IMR-90 (cell line): ENCODE results near the gene POLA2. TPM values are rescaled to one million over a fixed set of nuclear protein-coding genes. Genes with fewer than 3 reads are reported as not detected.

Experiments
- ATAC-seq: fragments of 200-7000 bp; cut with Tn5 transposase; 2 replicates; pipeline ENCODE4 v1.9.1; 2020; ENCODE audit warnings: low read depth, mild to moderate bottlenecking, moderate library complexity
- BruUV-seq: library from RNA; stranded (reverse); fragments of 400-500 nt; replicated peaks from 2 replicates; lab custom pipeline; 2021; lab: Mats Ljungman, UMichigan
- CTCF ChIA-PET: fragments of 300-600 bp; formaldehyde crosslinking; extraction: SDS; loops from one replicate; lab custom pipeline; 2021; ENCODE audit warnings: antibody characterized with exemption; lab: Yijun Ruan, JAX
- POLR2A ChIA-PET: fragments of 300-600 bp; sonication (Branson Sonifier 250); formaldehyde crosslinking; loops from one replicate; lab custom pipeline; 2022; ENCODE audit warnings: antibody characterized with exemption; ENCODE audit not compliant: unreplicated experiment; lab: Charles Lee
- DNase-seq: peaks from one replicate; pipeline ENCODE4 v3.0.0; 2013
- H2AFZ ChIP-seq: replicated peaks from 2 replicates; pipeline ENCODE3; 2013; ENCODE audit warnings: low read length, mild to moderate bottlenecking; ENCODE audit not compliant: poor library complexity
- H2AK5ac ChIP-seq: 2 replicates; pipeline ENCODE4 v1.6.1; 2013; ENCODE audit warnings: low read depth, low read length, inconsistent platforms
- H2AK9ac ChIP-seq: replicated peaks from 2 replicates; pipeline ENCODE3; 2013; ENCODE audit warnings: mild to moderate bottlenecking, low read depth, low read length, moderate library complexity; ENCODE audit not compliant: poor library complexity
- H2BK120ac ChIP-seq: 2 replicates; pipeline ENCODE4 v1.6.1; 2013; ENCODE audit warnings: low read depth, low read length, inconsistent platforms
- H2BK15ac ChIP-seq: 3 replicates; pipeline ENCODE4 v1.6.1; 2013; ENCODE audit warnings: low read depth, low read length, inconsistent platforms
- H2BK20ac ChIP-seq: 2 replicates; pipeline ENCODE4 v1.6.1; 2013; ENCODE audit warnings: low read depth, mild to moderate bottlenecking, inconsistent platforms, low read length, moderate library complexity
- H2BK5ac ChIP-seq: 2 replicates; pipeline ENCODE4 v1.6.1; 2013; ENCODE audit warnings: mild to moderate bottlenecking, low read depth, low read length, inconsistent platforms; ENCODE audit not compliant: poor library complexity, severe bottlenecking
- H3K14ac ChIP-seq: replicated peaks from 2 replicates; pipeline ENCODE4 v1.6.1; 2013; ENCODE audit warnings: low read depth, low read length, inconsistent platforms
- H3K18ac ChIP-seq: 2 replicates; pipeline ENCODE4 v1.6.1; 2013; ENCODE audit warnings: low read depth, low read length, control low read depth
- H3K23ac ChIP-seq: 2 replicates; pipeline ENCODE4 v1.6.1; 2013; ENCODE audit warnings: low read depth, low read length, inconsistent platforms
- H3K27ac ChIP-seq: 2 replicates; pipeline ENCODE4 v1.5.1; 2013; ENCODE audit warnings: mild to moderate bottlenecking, control low read depth, low read length; ENCODE audit not compliant: insufficient read depth
- H3K27me3 ChIP-seq: 2 replicates; pipeline ENCODE4 v1.6.1; 2013; ENCODE audit warnings: low read length; ENCODE audit not compliant: control insufficient read depth, insufficient read depth
- H3K36me3 ChIP-seq: 2 replicates; pipeline ENCODE4 v1.6.1; 2013; ENCODE audit warnings: low read length, mixed read lengths; ENCODE audit not compliant: control insufficient read depth, insufficient read depth
- H3K4ac ChIP-seq: 2 replicates; pipeline ENCODE4 v1.6.1; 2013; ENCODE audit warnings: low read depth, low read length, inconsistent platforms
- H3K4me1 ChIP-seq: 2 replicates; pipeline ENCODE4 v1.6.1; 2013; ENCODE audit warnings: low read length, mixed read lengths; ENCODE audit not compliant: control insufficient read depth, insufficient read depth
- H3K4me2 ChIP-seq: 2 replicates; pipeline ENCODE4 v1.6.1; 2013; ENCODE audit warnings: low read depth, mild to moderate bottlenecking, control low read depth, low read length, moderate library complexity
- H3K4me3 ChIP-seq: 2 replicates; pipeline ENCODE4 v1.5.1; 2013; ENCODE audit warnings: low read depth, mild to moderate bottlenecking, control low read depth, low read length, moderate library complexity; ENCODE audit not compliant: insufficient read depth
- H3K56ac ChIP-seq: 2 replicates; pipeline ENCODE4 v1.6.1; 2013; ENCODE audit warnings: low read length, inconsistent platforms; ENCODE audit not compliant: insufficient read depth; ENCODE audit errors: extremely low read depth
- H3K79me1 ChIP-seq, 2 experiments: 2 replicates each; pipeline ENCODE4 v1.6.1; 2013; ENCODE audit warnings: low read length in 2 of 2, inconsistent platforms in 1 of 2, low read depth in 1 of 2
- H3K9ac ChIP-seq: 2 replicates; pipeline ENCODE4 v1.6.1; 2013; ENCODE audit warnings: low read depth, low read length, control low read depth
- H3K9me1 ChIP-seq: 2 replicates; pipeline ENCODE4 v1.6.1; 2013; ENCODE audit warnings: low read length, inconsistent platforms; ENCODE audit not compliant: insufficient read depth
- H3K9me3 ChIP-seq: 2 replicates; pipeline ENCODE4 v1.6.1; 2013; ENCODE audit warnings: low read length; ENCODE audit not compliant: control insufficient read depth, insufficient read depth
- H4K20me1 ChIP-seq: 2 replicates; pipeline ENCODE4 v1.6.1; 2013; ENCODE audit warnings: low read length, inconsistent platforms; ENCODE audit not compliant: insufficient read depth
- H4K5ac ChIP-seq: 2 replicates; pipeline ENCODE4 v1.6.1; 2013; ENCODE audit warnings: mild to moderate bottlenecking, low read depth, low read length, control low read depth
- H4K8ac ChIP-seq, 2 experiments: 2 replicates each; pipeline ENCODE4 v1.6.1; 2013; ENCODE audit warnings: low read depth in 2 of 2, low read length in 2 of 2, control low read depth in 1 of 2, inconsistent platforms in 1 of 2
- H4K91ac ChIP-seq: 2 replicates; pipeline ENCODE4 v1.6.1; 2013; ENCODE audit warnings: low read depth, low read length, inconsistent platforms; ENCODE audit not compliant: insufficient read depth
- CHD1 ChIP-seq: IDR thresholded peaks from 2 replicates; pipeline ENCODE4 v1.6.1; 2012; ENCODE audit warnings: low read depth, low read length, improper control_type of control experiment
- CTCF ChIP-seq: conservative IDR thresholded peaks from 2 replicates; pipeline ENCODE4 v1.5.1; 2012; ENCODE audit warnings: mild to moderate bottlenecking, low read depth, low read length, improper control_type of control experiment
- ELK1 ChIP-seq: fragments of 150-350 bp; IDR thresholded peaks from 2 replicates; pipeline ENCODE4 v1.6.1; 2016; ENCODE audit warnings: low read depth, mild to moderate bottlenecking, low read length, moderate library complexity, borderline replicate concordance
- MAZ ChIP-seq: IDR thresholded peaks from 2 replicates; pipeline ENCODE4 v1.6.1; 2012; ENCODE audit warnings: low read depth, mild to moderate bottlenecking, low read length, improper control_type of control experiment, moderate library complexity, borderline replicate concordance
- NFE2L2 ChIP-seq: fragments of 150-350 bp; IDR thresholded peaks from 2 replicates; pipeline ENCODE4 v1.6.1; 2016; ENCODE audit warnings: low read depth, mild to moderate bottlenecking, low read length
- POLR2A ChIP-seq: IDR thresholded peaks from 2 replicates; pipeline ENCODE4 v1.6.1; 2012; ENCODE audit warnings: mild to moderate bottlenecking, low read depth, low read length
- RAD21 ChIP-seq: IDR thresholded peaks from 2 replicates; pipeline ENCODE4 v1.6.1; 2012; ENCODE audit warnings: low read length, improper control_type of control experiment
- RFX5 ChIP-seq: IDR thresholded peaks from 2 replicates; pipeline ENCODE4 v1.8.0; 2012; ENCODE audit warnings: low read depth, mild to moderate bottlenecking, low read length, moderate library complexity
- USF2 ChIP-seq: fragments of 150-350 bp; IDR thresholded peaks from 2 replicates; pipeline ENCODE4 v1.6.1; 2017; ENCODE audit warnings: mild to moderate bottlenecking, antibody characterized with exemption, low read length, low read depth
- WGBS, 2 experiments: methylation state at CpG; one replicate each; pipeline versions ENCODE4 v1.1.5 to v1.1.7; 2013; ENCODE audit warnings: missing lambda C conversion rate in 2 of 2; ENCODE audit not compliant: insufficient read length in 1 of 2; ENCODE audit errors: extremely low coverage in 2 of 2; 5-methylcytosine and 5-hydroxymethylcytosine counted together
- dilution Hi-C: fragments of 300-500 bp; cut with HindIII; formaldehyde crosslinking; loops from one replicate; pipeline ENCODE4 v1.14.3; 2018; ENCODE audit warnings: low sequenced_read_pairs; ENCODE audit not compliant: unreplicated experiment
- in situ Hi-C: fragments of 300-500 bp; cut with MboI; formaldehyde crosslinking; loops from 3 replicates; pipeline ENCODE4 v1.14.3; 2019; ENCODE audit warnings: low sequenced_read_pairs, inconsistent platforms, mixed read lengths
- intact Hi-C: fragments of 100-400 bp; cut with micrococcal nuclease; formaldehyde crosslinking; loops from 2 replicates; pipeline ENCODE4 v1.10.0; 2022
- polyA plus RNA-seq, 3 experiments: library from polyadenylated mRNA; depleted of rRNA; stranded (reverse); fragments of >200 nt; gene quantifications; 2 replicates each; pipeline ENCODE4 v1.2.3, GENCODE V29; 2012; ENCODE audit warnings: low replicate concordance in 1 of 3
- total RNA-seq: library from RNA; depleted of rRNA; stranded (reverse); fragments of >200 nt; gene quantifications from 2 replicates; pipeline ENCODE4 v1.2.3, GENCODE V29; 2012

The POLA2 gene
- total and polyA plus RNA-seq, 2 of the 4 experiments (the other 2 are of a cell fraction), result 14.2 to 17.3 TPM

GRCh38 chr11:65290448-65291165 lies 28.8 kb downstream of the POLA2 start (continued):
- no peak for TF ChIP-seq ELK1
- TF ChIP-seq CHD1, result no peak

- H2BK120ac ChIP-seq, result peak overlapping the region; percentile 93
- TF ChIP-seq POLR2A (no peak), MAZ (peak; percentile 67; the same call in 1 of the 2 replicates), RAD21 (no peak), CTCF (no peak), NFE2L2 (peak; percentile 93), USF2 (no peak), RFX5 (no peak), ELK1 (no peak)
These were observed 29.9 kb downstream of the POLA2 start for GRCh38 chr11:65291613-65292012.

More at GRCh38 chr11:65291613-65292012, 29.9 kb downstream of the POLA2 start:
- peak overlapping the region; percentile 96 to 98 for H4K8ac ChIP-seq
- peak overlapping the region; percentile 96 for H3K14ac ChIP-seq
- H3K56ac ChIP-seq, result peak overlapping the region; percentile 94
- H3K9ac ChIP-seq, result peak overlapping the region; percentile 79
- peak overlapping the region; percentile 94 for H3K4ac ChIP-seq
- H3K9me3 ChIP-seq, result no peaks in the 10 kb centered on the region
- no peaks in the 10 kb centered on the region for H3K27me3 ChIP-seq
- no CpG with 5 or more reads among the region's 5 CpGs for WGBS, 2 experiments
- peaks cover 14 to 52% of the 10 kb centered on the region in 2 experiments for H3K79me1 ChIP-seq
- peak overlapping the region; percentile 0 for H2AFZ ChIP-seq
- H2AK5ac ChIP-seq, result peak overlapping the region; percentile 100
- POLR2A ChIA-PET, result interaction anchor here (0.6 to 1.3 kb wide), 5 partner anchors 14 to 209 kb away, joined by 3 to 8 read pairs (median 4); partner anchors contain the start of gene NEAT1
- H4K5ac ChIP-seq, result peak overlapping the region; percentile 93
- intact Hi-C loops, result no loop called here
- peak overlapping the region; percentile 97 for H2AK9ac ChIP-seq
- peak; percentile 80 for DNase-seq
- in situ Hi-C loops, result no loop called here
- peak overlapping the region; percentile 97 for H2BK15ac ChIP-seq
- H3K36me3 ChIP-seq, result peaks cover 3% of the 10 kb centered on the region; the same call in 1 of the 2 replicates
- H3K23ac ChIP-seq, result peak overlapping the region; percentile 96
- H3K9me1 ChIP-seq, result peaks cover 26% of the 10 kb centered on the region
- H4K91ac ChIP-seq, result peak overlapping the region; percentile 99
- BruUV-seq, result TSS peak; percentile 80
- ATAC-seq, result peak; percentile 68
- peak overlapping the region; percentile 77 for H3K4me2 ChIP-seq
- no peak overlapping the region for H3K4me3 ChIP-seq
- CTCF ChIA-PET, result interaction anchor here (0.6 to 5.4 kb wide), 4 partner anchors 15 to 37 kb away, joined by 5 to 44 read pairs (median 8); partner anchors contain the start of gene CDC42EP2
- H2BK5ac ChIP-seq, result peak overlapping the region; percentile 99
- H3K27ac ChIP-seq, result peak overlapping the region; percentile 94
- H4K20me1 ChIP-seq, result no peaks in the 10 kb centered on the region
- H3K18ac ChIP-seq, result peak overlapping the region; percentile 91
- dilution Hi-C loops, result no loop called here
- H3K4me1 ChIP-seq, result peaks cover 36% of the 10 kb centered on the region
- H2BK20ac ChIP-seq, result peak overlapping the region; percentile 99
